ENCODE results near the gene PPP4R2.
"Not testable (repeated sequence)": the region's sequence is repeated elsewhere in the genome, so short reads cannot be mapped to it uniquely, and the experiment has no call there.

PPP4R2 gene

DNA sequence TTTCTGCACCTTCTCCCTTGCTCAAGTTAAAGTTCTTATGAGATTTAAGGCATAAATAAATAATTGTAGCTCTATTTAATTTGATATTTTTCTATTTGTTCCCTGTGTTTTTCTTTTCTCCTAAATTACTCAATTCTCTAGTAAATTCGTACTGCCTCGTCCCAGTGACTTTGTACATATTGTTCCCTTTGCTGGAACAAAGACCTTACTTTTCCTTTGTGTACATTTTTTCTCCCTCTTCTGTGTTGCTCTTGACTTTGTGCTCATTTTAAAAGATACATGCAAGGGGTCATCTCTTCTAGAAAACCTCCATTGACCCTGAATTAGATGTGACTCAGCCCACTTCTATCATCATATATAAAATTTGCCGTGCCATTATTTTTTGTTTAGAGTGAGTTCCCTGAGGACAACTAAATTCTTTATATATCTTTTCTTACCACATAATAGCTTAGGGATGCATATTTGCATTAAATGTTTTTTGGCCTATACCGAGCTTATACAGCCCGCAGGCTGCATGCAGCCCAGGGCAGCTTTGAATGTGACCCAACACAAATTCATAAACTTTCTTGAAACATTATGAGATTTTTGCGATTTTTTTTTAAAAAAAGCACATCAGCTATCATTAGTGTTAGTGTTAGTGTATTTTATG is 29.6 kb downstream of the PPP4R2 start:
- DNase-seq = no peak

DNA sequence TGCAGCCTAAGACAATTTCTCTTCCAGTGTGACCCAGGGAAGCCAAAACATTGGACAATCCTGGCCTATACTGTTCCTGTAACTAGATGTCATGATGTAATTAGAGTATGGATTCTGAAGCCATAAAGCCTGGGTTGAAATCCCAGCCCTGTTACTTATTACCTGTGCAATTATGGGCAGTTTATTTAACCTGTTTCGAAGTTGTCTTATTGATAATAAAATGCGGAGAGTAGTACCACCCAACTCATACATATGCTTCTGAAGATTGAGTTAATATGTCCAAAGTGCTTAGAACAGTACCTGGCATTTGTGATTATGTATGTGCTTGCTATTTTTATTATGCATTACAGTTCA is 30.1 kb downstream of the PPP4R2 start:
- DNase-seq = no peak

DNA sequence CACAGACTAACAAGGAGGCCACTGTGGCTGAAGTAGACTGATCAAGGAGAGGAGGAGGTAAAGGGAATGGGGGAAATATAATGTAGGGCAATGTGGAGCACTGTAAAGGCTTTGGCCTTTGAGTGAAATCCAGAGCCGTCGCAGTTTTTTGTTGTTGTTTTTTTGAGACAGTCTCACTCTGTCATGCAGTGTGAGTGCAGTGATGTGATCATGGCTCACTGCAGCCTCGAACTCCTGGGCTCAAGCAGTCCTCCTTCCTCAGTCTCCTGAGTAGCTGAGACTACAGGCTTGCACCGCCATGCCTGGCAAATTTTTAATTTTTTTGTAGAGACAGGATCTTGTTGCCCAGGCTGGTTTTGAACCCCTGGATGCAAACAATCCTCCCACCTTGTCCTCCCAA is 32.2 kb downstream of the PPP4R2 start:
- DNase-seq = no peak

DNA sequence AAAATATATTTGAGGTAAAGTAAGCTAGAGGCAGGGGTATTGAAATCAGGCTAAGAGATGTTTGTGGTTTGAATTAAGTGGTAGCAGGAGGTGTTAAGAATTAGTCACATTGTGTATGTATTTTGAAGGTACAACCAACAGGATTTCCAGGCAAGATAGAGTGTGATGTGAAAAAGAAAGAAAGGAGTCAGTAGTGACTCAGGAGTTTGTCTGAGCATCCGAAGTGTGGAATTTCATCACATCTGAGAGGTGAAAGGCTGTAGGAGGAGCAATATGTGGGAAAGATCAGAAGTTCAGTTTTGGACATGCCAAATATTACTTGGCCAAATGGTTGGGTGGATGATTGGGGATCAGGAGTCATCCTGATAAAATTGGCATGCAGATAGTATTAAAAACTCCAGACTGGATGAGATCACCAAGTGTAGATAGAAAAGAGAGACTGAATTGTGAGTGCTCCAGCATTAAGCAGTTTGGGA is 32.7 kb downstream of the PPP4R2 start:
- no peak for DNase-seq

DNA sequence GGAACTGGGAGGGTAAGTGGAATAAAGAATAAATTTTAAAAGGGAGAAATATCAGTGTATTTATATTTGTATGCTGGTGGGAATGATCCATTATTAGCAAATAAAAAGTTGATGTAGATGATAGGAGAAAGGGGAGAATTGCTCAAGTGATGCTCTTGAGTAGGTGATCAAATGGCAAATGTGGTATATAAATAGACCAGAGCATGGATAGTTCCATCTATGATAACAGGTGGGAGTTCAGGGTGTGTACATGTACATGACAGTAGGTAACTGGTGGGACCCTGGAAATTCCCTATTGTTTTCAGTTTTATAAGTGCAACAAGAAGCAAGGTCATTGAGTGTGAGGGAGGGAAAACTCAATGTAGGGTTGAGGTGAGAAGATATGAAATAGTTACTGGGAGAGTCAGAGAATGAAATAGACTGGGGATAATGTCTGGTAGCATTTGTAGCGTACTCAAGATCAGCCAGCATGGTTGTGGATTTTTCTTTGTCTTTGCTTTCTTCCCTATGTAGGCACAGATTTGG is 33.5 kb downstream of the PPP4R2 start:
- DNase-seq = no peak

DNA sequence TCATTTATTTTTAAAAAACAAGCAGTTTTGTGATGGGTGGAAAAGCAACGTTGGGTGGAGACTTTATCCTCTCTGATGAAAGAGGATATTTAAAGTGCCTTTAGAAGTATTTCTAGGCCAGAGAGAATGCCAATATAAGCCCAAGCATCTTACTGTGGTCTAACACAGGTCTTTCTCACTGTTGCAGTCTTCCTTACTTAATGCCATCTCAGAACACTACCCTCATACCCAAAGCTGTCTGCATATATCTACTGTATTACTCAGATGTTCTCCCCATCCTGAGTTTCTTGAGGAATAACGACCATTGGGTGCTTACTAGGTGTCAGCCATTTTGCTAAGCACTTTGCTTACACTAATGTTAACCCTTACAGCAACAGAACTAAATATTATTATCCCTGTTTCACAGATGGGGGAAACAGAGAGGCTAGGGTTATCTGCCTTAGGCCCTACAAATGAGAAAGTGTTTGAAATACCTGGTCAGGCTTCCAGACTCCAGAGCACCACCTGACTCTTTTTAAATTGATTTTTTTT is 35.0 kb downstream of the PPP4R2 start:
- no peak for DNase-seq

DNA sequence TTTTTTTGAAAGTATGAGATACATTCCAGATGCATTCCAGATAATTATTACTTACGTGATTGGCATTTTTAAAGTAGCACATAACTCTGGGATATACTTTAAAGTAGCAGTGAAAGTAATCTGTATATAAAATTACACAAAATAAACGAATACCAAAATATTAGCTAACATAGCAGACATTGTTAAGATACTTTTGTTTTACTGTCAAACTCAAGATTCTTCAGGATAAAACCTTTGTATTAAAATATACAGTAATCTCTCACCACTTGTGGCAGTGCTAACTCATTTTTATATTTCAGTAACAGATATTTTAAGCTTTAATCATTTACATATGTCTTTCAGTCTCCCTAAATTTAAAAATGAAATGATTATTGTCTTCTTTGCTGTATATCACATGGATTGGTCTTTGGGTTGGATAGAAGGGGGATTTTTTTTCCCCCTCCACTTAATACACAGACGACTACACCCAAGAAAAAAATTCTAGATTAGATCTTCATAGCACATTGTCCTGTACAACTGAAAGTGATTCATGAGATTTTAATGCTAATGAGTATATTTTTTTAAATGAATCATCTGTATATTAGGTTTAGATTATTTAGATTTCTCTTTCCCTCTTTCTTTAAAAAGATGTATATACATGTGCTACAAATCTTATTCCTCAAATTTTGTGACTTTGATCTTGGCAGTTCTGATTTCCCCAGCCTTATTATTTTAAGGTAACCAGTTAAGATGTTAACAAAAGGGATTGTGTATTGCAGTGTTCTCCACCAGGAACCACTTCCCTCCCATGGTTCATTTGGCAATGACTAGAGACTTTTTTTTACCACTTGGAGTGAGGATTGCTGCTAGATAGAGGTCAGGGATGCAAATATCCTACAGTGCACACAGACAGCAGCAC is 40.3 kb downstream of the PPP4R2 start:
- DNase-seq = no peak

DNA sequence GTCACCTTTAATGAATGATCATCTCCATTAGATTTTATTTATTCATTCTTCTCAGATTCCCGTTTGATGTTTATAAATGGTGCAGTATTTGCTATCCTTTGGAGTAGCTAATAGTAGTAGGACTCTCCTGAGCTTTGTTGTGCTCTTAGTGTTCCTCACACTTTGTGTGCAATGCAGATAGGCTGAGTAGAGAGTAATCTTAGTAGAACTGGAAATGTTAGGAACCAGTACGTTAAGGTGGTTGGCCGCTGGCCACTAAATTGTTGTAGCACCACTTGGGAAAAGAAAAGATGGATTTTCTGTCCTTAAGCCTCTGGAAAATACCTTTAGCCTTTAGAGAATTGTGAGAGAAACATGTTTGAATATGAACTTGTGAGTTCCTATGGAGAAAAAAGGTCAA is 44.9 kb downstream of the PPP4R2 start:
- DNase-seq = no peak

DNA sequence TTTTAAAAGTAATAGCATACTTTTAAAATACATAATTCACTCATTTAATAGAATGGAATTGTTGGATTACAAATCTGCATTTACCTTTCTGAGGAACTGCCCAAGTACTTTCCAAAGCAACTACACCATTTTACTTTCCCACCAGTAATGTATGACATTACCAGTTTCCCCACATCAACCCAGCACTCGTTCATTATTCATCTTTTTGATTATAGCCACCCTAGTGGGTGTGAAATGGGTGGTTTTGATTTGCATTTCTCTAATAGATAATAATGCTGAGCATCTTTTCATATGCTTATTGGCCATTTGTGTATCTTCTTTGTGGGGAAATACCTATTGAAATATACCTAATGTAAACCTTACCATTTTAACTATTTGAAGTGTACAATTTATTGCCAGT is 46.8 kb downstream of the PPP4R2 start:
- DNase-seq = no peak

DNA sequence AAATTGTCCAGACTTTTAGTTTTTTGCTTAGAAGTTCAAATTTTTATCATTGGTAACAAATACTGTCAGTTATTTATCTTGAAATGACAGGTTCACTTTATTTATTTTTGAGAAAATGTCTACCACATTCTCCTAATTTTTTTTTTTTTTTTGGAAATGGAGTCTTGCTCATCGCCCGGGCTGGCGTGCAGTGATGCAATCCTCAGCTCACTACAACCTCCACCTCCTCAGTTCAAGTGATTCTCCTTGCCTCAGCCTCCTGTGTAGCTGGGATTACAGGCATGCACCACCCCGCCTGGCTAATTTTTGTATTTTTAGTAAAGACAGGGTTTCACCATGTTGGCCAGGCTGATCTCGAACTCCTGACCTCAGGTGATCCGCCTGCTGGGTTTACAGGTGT is 48.8 kb downstream of the PPP4R2 start:
- DNase-seq = no peak

DNA sequence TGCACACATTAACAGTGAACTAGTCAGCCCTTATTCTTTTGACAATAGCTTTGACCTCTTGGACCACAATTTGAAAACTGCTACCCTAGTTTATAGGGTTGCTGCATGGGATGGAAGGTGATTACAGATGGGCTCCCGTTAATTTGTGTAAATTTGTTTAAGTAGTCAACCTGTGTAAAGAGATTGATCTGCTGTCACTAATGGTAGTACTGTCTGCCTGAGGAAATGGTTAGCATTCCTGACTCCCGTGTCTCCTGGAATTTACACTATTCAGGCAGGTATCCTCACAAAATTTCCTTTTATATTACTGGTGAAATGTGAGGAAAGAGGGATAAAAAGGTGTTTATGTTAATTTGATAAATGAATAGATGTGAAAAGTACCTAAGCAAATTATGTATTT is 49.6 kb downstream of the PPP4R2 start:
- DNase-seq = no peak

DNA sequence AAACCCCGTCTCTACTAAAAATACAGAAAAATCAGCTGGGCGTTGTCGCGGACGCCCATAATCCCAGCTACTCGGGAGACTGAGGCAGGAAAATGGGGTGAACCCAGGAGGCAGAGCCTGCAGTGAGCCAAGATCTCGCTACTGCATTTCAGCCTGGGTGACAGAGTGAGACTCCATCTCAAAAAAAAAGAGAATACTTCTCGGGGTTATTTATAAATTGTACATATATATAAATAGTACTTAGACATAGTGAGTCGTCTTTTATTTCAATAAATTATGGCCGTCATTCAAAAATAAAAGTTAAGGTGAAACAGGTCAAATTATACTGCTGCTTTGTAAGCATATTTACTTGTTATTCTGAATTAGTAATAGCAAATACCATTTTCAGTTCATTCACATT is 52.7 kb downstream of the PPP4R2 start:
- DNase-seq = no peak

DNA sequence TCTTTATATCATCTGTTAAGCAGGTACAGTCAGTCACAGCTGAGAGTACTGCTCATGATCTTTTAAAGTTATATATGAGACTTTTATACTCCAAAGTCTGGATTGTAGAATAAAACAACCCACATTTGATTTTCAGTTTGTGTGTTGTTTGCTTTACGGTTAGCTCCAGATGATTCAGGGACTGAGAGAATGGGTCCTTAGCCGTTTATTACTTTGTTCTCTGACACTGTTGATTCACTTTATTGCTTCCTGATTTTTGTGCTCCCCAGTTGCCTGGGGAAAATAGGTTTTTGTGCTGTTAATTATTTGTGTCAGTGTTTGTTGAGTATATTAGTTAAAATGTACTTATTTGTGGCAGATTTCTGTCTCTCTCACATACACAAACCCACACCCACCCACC is 56.2 kb downstream of the PPP4R2 start:
- DNase-seq = no peak

DNA sequence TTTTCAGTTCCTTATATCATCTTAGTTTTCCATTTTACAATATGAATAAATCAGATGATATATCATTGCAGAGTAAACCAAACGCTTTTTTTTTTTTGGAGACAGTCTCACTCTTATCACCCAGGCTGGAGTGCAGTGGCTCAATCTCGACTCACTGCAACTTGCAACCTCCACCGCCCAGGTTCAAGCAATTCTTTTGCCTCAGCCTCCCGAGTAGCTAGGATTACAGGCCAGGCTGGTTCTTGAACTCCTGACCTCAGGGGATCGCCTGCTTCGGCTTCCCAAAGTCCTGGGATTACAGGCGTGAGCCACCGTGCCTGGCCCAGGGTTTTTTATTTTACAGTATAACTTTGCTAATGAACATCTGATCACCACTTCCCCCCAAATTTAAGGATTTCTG is 59.0 kb downstream of the PPP4R2 start:
- DNase-seq = no peak

DNA sequence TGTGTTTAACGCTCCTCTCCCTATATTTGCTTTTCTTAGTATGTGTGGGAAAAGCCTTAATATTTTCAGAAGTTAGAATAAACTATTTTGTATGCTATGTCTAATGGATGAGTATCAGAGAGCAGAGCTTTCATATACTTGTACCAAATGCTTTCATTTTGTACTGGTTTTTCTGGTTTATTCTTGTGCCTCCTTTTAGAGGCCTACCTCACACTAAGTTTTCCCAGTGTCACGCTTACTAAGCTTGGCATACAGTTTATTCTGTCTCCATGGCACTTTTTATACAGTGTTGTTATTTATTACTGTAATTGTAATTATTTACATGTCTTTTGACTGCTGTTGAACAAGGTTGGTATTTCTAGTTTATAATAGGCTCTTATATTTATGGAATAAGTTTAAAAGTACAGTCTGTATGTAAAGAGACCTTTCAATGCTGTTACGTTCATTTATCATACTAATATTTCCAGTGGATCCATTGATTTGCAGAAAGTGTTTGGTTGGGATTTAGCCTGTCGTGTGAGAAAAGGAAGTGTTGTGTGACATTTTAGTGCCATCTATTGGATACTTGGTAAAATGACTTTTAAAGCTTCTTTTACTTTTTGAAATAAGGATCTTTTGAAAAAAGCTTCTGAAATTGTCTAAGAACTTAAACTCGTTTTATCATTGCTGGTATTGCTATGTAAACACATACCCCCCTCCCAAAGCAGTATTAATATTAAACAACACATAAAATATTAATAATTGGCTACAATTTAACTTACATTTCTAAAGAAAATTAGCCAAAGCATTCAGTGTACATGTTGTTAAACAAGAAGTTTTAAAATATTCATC is 59.6 kb downstream of the PPP4R2 start:
- DNase-seq = no peak

DNA sequence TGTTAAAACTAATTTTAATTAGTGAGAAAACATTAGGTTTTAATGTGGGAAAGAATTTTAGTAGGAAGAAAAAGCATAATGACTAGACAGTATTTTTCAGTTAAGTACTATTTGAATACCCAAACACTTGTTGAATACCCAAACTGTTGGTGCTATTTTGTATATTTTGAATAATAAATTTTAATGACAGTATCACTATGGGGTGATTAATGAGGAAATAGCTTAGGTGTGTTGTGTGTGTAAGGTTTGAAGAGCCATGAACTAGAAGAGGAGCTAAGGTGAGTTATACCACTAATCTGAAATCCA is 60.2 kb downstream of the PPP4R2 start:
- DNase-seq = no peak

DNA sequence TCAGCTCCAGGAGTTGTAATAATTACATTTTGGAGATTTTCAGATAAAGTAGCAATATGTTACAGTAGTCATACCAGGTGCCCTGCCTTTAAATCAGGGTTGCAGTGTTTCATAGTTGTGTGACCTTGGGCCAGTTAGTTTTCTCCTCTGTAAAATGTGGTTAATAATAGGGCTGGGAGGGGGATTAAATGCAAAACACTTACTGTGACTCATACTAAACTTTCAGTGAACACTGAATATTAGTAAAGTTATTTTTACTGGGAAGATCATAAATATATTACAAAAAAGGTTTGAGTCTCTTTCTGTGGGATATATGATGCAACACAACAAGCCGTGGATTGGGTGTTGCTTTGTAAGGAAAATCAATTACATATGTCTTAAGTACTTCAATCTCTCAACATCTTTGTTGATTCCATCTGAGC is 63.7 kb downstream of the PPP4R2 start:
- DNase-seq = no peak

DNA sequence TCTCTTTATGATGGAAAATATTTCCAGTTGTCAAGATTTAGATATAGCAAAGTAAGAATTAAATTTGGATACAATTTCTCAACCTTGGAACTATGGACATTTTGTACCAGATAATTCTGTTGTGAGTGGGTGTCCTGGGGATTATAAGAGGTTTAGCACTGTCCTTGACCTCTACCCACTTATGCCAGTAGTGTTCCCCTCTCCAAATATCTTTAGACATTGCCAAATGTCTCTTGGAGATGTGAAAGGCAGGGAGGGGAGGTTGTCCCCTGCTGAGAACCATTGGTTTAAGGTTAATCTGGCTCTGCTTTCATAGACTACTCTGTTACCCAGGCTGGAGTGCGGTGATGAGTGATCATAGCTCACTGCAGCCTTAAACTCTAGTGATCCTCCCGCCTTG is 64.8 kb downstream of the PPP4R2 start, which contains the start of gene EBLN2:
Gene EBLN2 (plus strand): TSS at position 244 of the 400 bp plus-strand sequence. CDS start 423 bp downstream, outside the sequence.
- no peak for DNase-seq

DNA sequence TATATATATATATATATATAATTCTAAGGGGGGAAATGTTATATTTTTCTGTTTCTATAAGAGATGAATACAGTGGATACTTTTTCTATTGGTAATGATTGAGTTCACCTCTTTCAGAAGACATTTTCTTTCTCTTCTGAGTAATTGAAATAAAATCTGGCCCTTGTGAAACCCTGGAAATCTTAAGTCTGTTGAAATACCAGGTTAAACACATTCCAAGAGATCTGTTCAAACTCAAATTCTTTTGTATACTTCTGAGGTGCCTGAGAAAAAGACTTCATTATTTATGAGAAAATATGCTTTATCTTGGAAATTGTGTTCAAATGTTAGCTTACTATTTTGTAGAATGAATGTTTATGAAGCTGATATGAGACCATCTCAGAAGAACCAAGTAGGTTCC is 69.6 kb downstream of the PPP4R2 start:
- DNase-seq = not testable (repeated sequence)

DNA sequence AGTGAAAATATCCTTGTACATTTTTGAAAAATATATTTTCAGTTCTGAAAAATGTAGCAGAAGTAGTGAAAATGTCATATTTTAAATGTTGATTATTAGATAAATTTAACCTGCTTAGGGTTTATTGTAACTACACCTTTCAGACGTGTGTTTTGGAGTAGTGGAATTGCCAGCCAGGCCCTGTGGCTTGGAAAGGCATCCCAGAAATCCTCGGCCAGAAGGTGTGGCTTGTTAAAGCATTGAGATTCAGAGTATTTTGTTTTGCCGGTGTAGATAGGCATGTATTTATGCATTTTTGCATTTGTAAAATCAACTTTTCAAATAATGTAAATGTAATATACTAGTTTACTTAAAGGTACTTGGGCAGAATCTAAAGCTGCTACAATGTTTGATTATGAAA is 71.8 kb downstream of the PPP4R2 start:
- DNase-seq = no peak

DNA sequence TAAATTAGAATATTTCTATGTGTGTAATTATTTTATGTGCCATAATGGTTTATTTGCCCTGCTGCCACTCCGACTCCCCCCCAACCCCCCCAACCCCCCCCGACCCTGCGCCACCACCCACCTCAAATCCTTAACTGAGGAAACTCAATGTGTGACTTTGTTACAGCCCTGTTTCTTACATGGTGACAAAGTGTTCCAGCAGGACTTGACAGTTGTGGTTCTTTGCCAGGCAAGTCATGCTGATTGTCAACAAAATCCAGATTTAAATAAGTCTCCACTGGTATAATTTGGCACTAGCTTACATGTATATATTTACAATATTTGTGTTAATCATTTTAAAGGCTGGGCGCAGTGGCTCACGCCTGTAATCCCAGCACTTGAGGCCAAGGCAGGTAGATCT is 72.6 kb downstream of the PPP4R2 start:
- DNase-seq = no peak

DNA sequence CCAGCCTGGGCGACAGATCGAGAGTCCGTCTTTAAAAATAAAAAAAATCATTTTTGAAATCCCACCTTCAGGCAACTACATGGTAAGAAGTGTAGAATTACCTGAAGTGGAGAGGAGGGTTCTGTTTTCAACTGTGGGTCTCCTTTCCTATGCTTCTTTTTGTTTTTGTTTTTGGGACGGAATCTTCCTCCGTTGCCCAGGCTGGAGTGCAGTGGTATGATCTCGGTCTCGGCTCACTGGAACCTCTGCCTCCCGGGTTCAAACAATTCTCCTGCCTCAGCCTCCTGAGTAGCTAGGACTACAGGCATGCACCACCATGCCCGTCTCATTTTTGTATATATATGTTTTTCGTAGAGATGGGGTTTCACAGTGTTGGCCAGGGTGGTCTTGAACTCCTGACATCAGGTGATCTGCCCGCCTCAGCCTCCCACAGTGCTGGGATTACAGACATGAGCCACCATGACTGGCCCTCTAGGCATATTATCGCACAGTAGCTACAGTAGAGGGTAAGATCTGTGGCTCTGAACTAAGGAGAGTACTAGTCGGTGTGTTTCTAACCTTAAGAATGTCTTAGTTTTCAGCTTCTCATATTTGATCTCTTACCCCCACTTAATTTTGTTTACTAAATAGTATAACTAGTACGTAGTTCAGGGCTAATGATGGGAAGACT is 73.3 kb downstream of the PPP4R2 start:
- no peak for DNase-seq
